Measurements from ENCODE around the gene HERC4. TPM values are rescaled to one million over a fixed set of nuclear protein-coding genes. Genes with fewer than 3 reads are reported as not detected.

The HERC4 gene
- total and polyA plus RNA-seq, 12 donors = 21.3 to 75.6 (median 49.7) TPM

GRCh38 chr10:67921065-67921464, 154.0 kb downstream of the HERC4 start:
- no peaks in the 10 kb centered on the region for H3K4me1 ChIP-seq (replicated peaks in 1 of 2)
- DNase-seq = no peak
- H3K9me3 ChIP-seq (replicated peaks in 1 of 3) = no peaks in the 10 kb centered on the region
- TF ChIP-seq POLR2A (IDR thresholded peaks at IDR 0.05) (no peak), CTCF (IDR thresholded peaks at IDR 0.05) (no peak)
- WGBS, 4 donors = 94 to 100% (median 96%) methylated on average over 1 of the region's 1 CpG
- H3K27me3 ChIP-seq = no peaks in the 10 kb centered on the region
- H3K4me3 ChIP-seq = no peak overlapping the region
- H3K36me3 ChIP-seq (replicated peaks in 1 of 2) = peaks cover 0 to 32% of the 10 kb centered on the region in 2 donors
- intact Hi-C loops (cut with DNase I) = no loop called here
- H3K27ac ChIP-seq = no peak overlapping the region

- TF ChIP-seq CTCF (IDR thresholded peaks at IDR 0.05) (no peak), POLR2A (IDR thresholded peaks at IDR 0.05) (no peak)
- 73 to 83% (median 78%) methylated on average over 1 of the region's 1 CpG for WGBS, 4 donors
- Histone ChIP-seq H3K36me3 (replicated peaks in 1 of 2) (peaks cover 0 to 56% of the 10 kb centered on the region in 2 donors), H3K9me3 (replicated peaks in 1 of 3) (no peaks in the 10 kb centered on the region), H3K27ac (no peak overlapping the region), H3K4me3 (no peak overlapping the region), H3K4me1 (replicated peaks in 1 of 2) (no peaks in the 10 kb centered on the region), H3K27me3 (no peaks in the 10 kb centered on the region)
- intact Hi-C loops (cut with DNase I) = no loop called here
- DNase-seq = no peak
These were observed 157.4 kb downstream of the HERC4 start for GRCh38 chr10:67917679-67918078.

- no peak for TF ChIP-seq CTCF (IDR thresholded peaks at IDR 0.05)
- no peak for TF ChIP-seq POLR2A (IDR thresholded peaks at IDR 0.05)
- no peak overlapping the region for H3K4me3 ChIP-seq
- DNase-seq = no peak
- H3K4me1 ChIP-seq (replicated peaks in 1 of 2) = no peaks in the 10 kb centered on the region
- intact Hi-C loops (cut with DNase I) = no loop called here
- no peaks in the 10 kb centered on the region for H3K27me3 ChIP-seq
- no peaks in the 10 kb centered on the region for H3K9me3 ChIP-seq (replicated peaks in 1 of 3)
- 85 to 95% (median 91%) methylated on average over 2 of the region's 2 CpGs for WGBS, 4 donors
- H3K27ac ChIP-seq = no peak overlapping the region
- H3K36me3 ChIP-seq (replicated peaks in 1 of 2) = peaks cover 0 to 62% of the 10 kb centered on the region in 2 donors
These were observed 157.9 kb downstream of the HERC4 start for GRCh38 chr10:67917169-67917568.

DNA sequence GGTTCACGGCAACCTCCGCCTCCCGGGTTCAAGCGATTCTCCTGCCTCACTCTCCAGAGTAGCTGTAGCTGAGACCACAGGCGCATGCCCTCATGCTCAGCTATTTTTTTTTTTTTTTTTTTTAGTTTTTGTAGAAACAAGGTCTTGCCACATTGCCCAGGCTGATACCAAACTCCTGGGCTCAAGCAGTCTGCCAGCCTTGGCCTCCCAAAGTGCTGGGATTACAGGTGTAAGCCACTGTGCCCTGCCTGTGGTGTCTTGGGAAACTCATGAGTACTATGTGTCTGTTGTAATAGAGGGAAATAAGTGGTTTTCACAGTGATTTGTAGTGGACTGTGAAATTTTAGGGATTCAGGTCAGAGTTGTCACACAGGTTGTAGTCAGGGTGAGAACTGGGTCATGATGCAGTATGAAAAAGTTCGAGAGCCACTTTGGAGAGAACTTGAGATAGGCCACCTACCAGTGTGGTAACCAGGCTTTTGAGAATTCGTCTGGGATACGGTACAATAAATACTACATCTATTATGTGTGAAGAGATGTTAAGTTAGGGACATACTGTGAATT, 160.2 kb downstream of the HERC4 start:
- Histone ChIP-seq H3K36me3 (replicated peaks in 1 of 2) (peaks cover 0 to 81% of the 10 kb centered on the region in 2 donors), H3K9me3 (replicated peaks in 1 of 3) (no peaks in the 10 kb centered on the region), H3K4me1 (replicated peaks in 1 of 2) (no peaks in the 10 kb centered on the region), H3K27ac (no peak overlapping the region), H3K4me3 (no peak overlapping the region), H3K27me3 (no peaks in the 10 kb centered on the region)
- DNase-seq = no peak
- intact Hi-C loops (cut with DNase I) = no loop called here
- 96 to 98% (median 97%) methylated on average over 8 of the region's 8 CpGs for WGBS, 4 donors
- TF ChIP-seq CTCF (IDR thresholded peaks at IDR 0.05) = no peak
- no peak for TF ChIP-seq POLR2A (IDR thresholded peaks at IDR 0.05)

All from adrenal gland (tissue), 12 donors.